ENCODE measurements around the gene DRC1.
"Not testable (repeated sequence)": the region's sequence is repeated elsewhere in the genome, so short reads cannot be mapped to it uniquely, and the experiment has no call there.

Gene DRC1

GRCh38 chr2:26465266-26465925 is 63.7 kb downstream of the DRC1 start:
- Histone ChIP-seq H3K36me3 (ENCODE audit: control insufficient read depth, insufficient read depth, low read length, severe bottlenecking) (no peaks in the 10 kb centered on the region), H3K9ac (ENCODE audit: low read length) (no peak overlapping the region), H3K4me1 (ENCODE audit: control insufficient read depth, insufficient read depth, low read length) (peaks cover 14% of the 10 kb centered on the region), H3K4me3 (ENCODE audit: low read length) (no peak overlapping the region), H3K27me3 (replicated peaks; ENCODE audit: control insufficient read depth, insufficient read depth, low read length) (no peaks in the 10 kb centered on the region), H3K9me3 (ENCODE audit: control insufficient read depth, low read length) (peaks cover 5% of the 10 kb centered on the region)
- DNase-seq (ENCODE audit: low read depth) = no peak

- Histone ChIP-seq H3K27me3 (replicated peaks; ENCODE audit: control insufficient read depth, insufficient read depth, low read length) (no peaks in the 10 kb centered on the region), H3K4me3 (ENCODE audit: low read length) (no peak overlapping the region), H3K9ac (ENCODE audit: low read length) (no peak overlapping the region), H3K36me3 (ENCODE audit: control insufficient read depth, insufficient read depth, low read length, severe bottlenecking) (no peaks in the 10 kb centered on the region), H3K4me1 (ENCODE audit: control insufficient read depth, insufficient read depth, low read length) (peaks cover 14% of the 10 kb centered on the region), H3K9me3 (ENCODE audit: control insufficient read depth, low read length) (peaks cover 5% of the 10 kb centered on the region)
- no peak for DNase-seq (ENCODE audit: low read depth)
Observed at GRCh38 chr2:26465981-26466471, 64.3 kb downstream of the DRC1 start.

- Histone ChIP-seq H3K4me3 (ENCODE audit: low read length) (no peak overlapping the region), H3K27me3 (replicated peaks; ENCODE audit: control insufficient read depth, insufficient read depth, low read length) (no peaks in the 10 kb centered on the region), H3K9ac (ENCODE audit: low read length) (no peak overlapping the region), H3K9me3 (ENCODE audit: control insufficient read depth, low read length) (peaks cover 5% of the 10 kb centered on the region), H3K36me3 (ENCODE audit: control insufficient read depth, insufficient read depth, low read length, severe bottlenecking) (no peaks in the 10 kb centered on the region), H3K4me1 (ENCODE audit: control insufficient read depth, insufficient read depth, low read length) (peaks cover 14% of the 10 kb centered on the region)
- DNase-seq (ENCODE audit: low read depth) = no peak
Observed at GRCh38 chr2:26466662-26467310, 65.1 kb downstream of the DRC1 start.

DNA sequence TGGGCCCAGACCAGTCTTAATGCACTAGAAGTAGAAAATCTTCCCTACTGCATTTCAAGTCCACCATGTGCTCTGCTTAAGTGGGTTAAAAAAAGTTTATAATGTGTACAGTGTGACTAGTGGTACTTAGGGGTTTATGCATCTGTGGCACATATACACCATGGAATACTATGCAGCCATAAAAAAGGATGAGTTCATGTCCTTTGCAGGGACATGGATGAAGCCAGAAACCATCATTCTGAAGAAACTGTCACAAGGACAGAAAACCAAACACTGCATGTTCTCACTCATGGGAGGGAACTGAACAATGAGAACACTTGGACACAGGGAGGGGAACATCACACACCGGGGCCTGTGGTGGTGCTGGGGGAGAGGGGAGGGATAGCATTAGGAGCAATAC is 66.8 kb downstream of the DRC1 start:
- DNase-seq (ENCODE audit: low read depth); H3K36me3 ChIP-seq (ENCODE audit: control insufficient read depth, insufficient read depth, low read length, severe bottlenecking); H3K4me3 ChIP-seq (ENCODE audit: low read length); H3K9me3 ChIP-seq (ENCODE audit: control insufficient read depth, low read length); H3K27me3 ChIP-seq (replicated peaks; ENCODE audit: control insufficient read depth, insufficient read depth, low read length); H3K9ac ChIP-seq (ENCODE audit: low read length); H3K4me1 ChIP-seq (ENCODE audit: control insufficient read depth, insufficient read depth, low read length): not testable (repeated sequence)

DNA sequence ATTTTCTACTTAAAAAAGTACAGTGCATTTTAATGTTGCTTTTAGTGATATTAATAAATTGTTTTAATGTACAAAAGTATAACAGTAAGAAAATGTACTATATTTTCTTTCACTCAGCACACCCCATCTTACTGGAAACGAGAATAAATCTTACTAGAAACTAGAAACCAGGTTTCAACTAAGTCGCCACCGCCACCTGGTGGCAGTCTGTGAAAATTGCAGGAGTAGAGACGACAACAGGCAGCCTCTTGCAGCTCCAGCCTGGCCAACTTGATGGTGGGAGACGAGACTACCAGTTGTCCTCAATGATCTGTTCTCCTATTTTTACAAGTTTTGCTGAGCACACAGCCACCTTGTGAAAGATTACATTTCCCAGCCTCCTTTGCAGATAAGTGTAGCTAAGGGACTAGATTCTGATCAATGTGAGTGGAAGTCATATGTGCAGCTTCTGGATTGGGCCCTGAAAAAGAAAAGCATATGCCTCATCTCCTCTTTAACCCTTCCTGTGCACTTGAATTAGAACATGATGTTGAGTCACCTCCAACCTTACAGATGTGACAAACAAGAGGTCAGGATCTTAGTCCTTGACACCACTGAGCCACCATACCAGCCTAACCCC is 67.5 kb downstream of the DRC1 start:
- DNase-seq (ENCODE audit: low read depth) = peak; percentile 31
- no peaks in the 10 kb centered on the region for H3K27me3 ChIP-seq (replicated peaks; ENCODE audit: control insufficient read depth, insufficient read depth, low read length)
- no peaks in the 10 kb centered on the region for H3K36me3 ChIP-seq (ENCODE audit: control insufficient read depth, insufficient read depth, low read length, severe bottlenecking)
- H3K9ac ChIP-seq (ENCODE audit: low read length) = no peak overlapping the region
- H3K4me1 ChIP-seq (ENCODE audit: control insufficient read depth, insufficient read depth, low read length) = no peaks in the 10 kb centered on the region
- H3K4me3 ChIP-seq (ENCODE audit: low read length) = no peak overlapping the region
- H3K9me3 ChIP-seq (ENCODE audit: control insufficient read depth, low read length) = peaks cover 5% of the 10 kb centered on the region

GRCh38 chr2:26469955-26470354 is 68.2 kb downstream of the DRC1 start:
- no peak overlapping the region for H3K4me3 ChIP-seq (ENCODE audit: low read length)
- no peak overlapping the region for H3K9ac ChIP-seq (ENCODE audit: low read length)
- peaks cover 5% of the 10 kb centered on the region for H3K9me3 ChIP-seq (ENCODE audit: control insufficient read depth, low read length)
- H3K4me1 ChIP-seq (ENCODE audit: control insufficient read depth, insufficient read depth, low read length) = no peaks in the 10 kb centered on the region
- H3K27me3 ChIP-seq (replicated peaks; ENCODE audit: control insufficient read depth, insufficient read depth, low read length) = no peaks in the 10 kb centered on the region
- no peaks in the 10 kb centered on the region for H3K36me3 ChIP-seq (ENCODE audit: control insufficient read depth, insufficient read depth, low read length, severe bottlenecking)
- no peak for DNase-seq (ENCODE audit: low read depth)

GRCh38 chr2:26470601-26471260 is 69.0 kb downstream of the DRC1 start:
- no peaks in the 10 kb centered on the region for H3K36me3 ChIP-seq (ENCODE audit: control insufficient read depth, insufficient read depth, low read length, severe bottlenecking)
- H3K9me3 ChIP-seq (ENCODE audit: control insufficient read depth, low read length) = peaks cover 5% of the 10 kb centered on the region
- H3K4me1 ChIP-seq (ENCODE audit: control insufficient read depth, insufficient read depth, low read length) = no peaks in the 10 kb centered on the region
- H3K4me3 ChIP-seq (ENCODE audit: low read length) = no peak overlapping the region
- no peak for DNase-seq (ENCODE audit: low read depth)
- H3K27me3 ChIP-seq (replicated peaks; ENCODE audit: control insufficient read depth, insufficient read depth, low read length) = no peaks in the 10 kb centered on the region
- no peak overlapping the region for H3K9ac ChIP-seq (ENCODE audit: low read length)

GRCh38 chr2:26471289-26471688 is 69.6 kb downstream of the DRC1 start:
- DNase-seq (ENCODE audit: low read depth) = no peak

GRCh38 chr2:26471766-26472706 is 70.3 kb downstream of the DRC1 start:
- no peak for DNase-seq (ENCODE audit: low read depth)
- Histone ChIP-seq H3K4me3 (ENCODE audit: low read length) (no peak overlapping the region), H3K36me3 (ENCODE audit: control insufficient read depth, insufficient read depth, low read length, severe bottlenecking) (no peaks in the 10 kb centered on the region), H3K9me3 (ENCODE audit: control insufficient read depth, low read length) (peaks cover 5% of the 10 kb centered on the region), H3K9ac (ENCODE audit: low read length) (no peak overlapping the region), H3K27me3 (replicated peaks; ENCODE audit: control insufficient read depth, insufficient read depth, low read length) (no peaks in the 10 kb centered on the region), H3K4me1 (ENCODE audit: control insufficient read depth, insufficient read depth, low read length) (no peaks in the 10 kb centered on the region)

More at GRCh38 chr2:26471289-26471688, 69.6 kb downstream of the DRC1 start:
- no peaks in the 10 kb centered on the region for H3K27me3 ChIP-seq (replicated peaks; ENCODE audit: control insufficient read depth, insufficient read depth, low read length)
- H3K4me1 ChIP-seq (ENCODE audit: control insufficient read depth, insufficient read depth, low read length) = no peaks in the 10 kb centered on the region
- H3K36me3 ChIP-seq (ENCODE audit: control insufficient read depth, insufficient read depth, low read length, severe bottlenecking) = no peaks in the 10 kb centered on the region
- no peak overlapping the region for H3K4me3 ChIP-seq (ENCODE audit: low read length)
- H3K9me3 ChIP-seq (ENCODE audit: control insufficient read depth, low read length) = peaks cover 5% of the 10 kb centered on the region
- no peak overlapping the region for H3K9ac ChIP-seq (ENCODE audit: low read length)

DNA sequence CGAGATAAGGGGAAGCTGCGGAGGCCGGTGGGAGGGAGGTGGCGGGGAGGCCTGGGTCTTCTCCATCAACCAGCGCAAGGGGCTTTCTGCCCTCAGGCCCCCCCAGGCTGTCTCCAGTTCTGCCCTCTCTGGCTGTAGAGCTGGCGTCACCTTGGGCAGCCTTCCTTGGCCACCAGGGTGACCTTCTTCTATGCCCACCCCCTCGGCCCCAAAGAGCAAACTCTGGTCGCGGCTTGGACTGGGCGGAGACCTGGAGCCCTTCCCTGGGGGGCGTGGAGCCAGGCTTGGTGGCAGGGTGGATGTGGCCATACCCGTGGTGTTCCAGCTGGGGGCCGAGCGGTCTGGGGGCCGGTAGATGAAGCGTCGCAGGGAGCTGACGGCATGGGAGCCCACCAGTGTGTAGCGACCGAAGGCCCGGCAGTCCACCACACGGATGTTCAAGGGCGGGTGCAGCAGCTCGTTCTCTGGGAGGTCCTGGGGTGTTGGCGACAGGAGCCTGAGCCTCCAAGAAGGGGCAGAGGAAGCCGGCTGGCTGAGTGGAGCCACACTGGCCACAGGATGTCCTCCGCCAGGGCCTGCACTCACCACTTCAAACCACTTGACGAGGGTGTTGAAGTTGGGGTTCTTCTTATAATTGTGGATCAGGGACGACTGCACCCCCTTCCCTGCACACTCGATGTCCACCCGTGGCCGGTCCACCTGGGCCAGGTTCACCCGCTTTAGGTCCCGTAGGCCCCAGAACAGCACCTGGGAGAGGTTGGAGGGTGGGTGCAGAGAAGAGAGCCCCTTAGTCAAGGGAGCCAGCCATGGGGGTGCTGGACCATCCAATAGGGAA is 71.3 kb downstream of the DRC1 start:
- Histone ChIP-seq H3K36me3 (ENCODE audit: control insufficient read depth, insufficient read depth, low read length, severe bottlenecking) (no peaks in the 10 kb centered on the region), H3K9ac (ENCODE audit: low read length) (no peak overlapping the region), H3K4me1 (ENCODE audit: control insufficient read depth, insufficient read depth, low read length) (peaks cover 6% of the 10 kb centered on the region), H3K4me3 (ENCODE audit: low read length) (no peak overlapping the region), H3K27me3 (replicated peaks; ENCODE audit: control insufficient read depth, insufficient read depth, low read length) (no peaks in the 10 kb centered on the region), H3K9me3 (ENCODE audit: control insufficient read depth, low read length) (peaks cover 5% of the 10 kb centered on the region)
- DNase-seq (ENCODE audit: low read depth) = no peak

Data from adipocyte (in vitro differentiated cells).